Measurements from ENCODE around the gene FBXL20.
"Not testable (repeated sequence)": the region's sequence is repeated elsewhere in the genome, so short reads cannot be mapped to it uniquely, and the experiment has no call there.

The FBXL20 gene

GRCh38 chr17:39328815-39329214 is 72.6 kb downstream of the FBXL20 start:
- no peak for DNase-seq
- TF ChIP-seq POLR2A (IDR thresholded peaks at IDR 0.05; ENCODE audit: low read length), result no peak
- no peak for TF ChIP-seq GATA1 (IDR thresholded peaks at IDR 0.05; ENCODE audit: low read depth, low read length)

DNA sequence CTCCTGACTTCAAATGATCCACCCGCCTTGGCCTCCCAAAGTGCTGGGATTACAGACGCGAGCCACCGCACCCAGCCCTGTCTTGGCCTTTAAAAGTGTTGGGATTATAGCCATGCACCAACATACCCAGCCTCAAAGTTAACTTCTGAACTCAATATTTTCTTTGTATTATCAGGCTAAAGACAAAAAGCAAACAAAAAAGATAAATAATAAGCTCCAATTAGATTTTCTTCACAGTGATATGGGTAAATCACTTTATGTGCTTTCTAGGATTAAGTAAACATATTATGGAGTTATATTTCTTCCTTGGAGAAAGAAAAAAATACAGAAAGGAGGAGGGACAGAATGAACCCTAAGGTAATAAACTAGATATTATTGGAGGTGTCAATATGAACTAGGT is 74.3 kb downstream of the FBXL20 start:
- DNase-seq, result no peak
- TF ChIP-seq POLR2A (IDR thresholded peaks at IDR 0.05; ENCODE audit: low read length) (no peak), GATA1 (IDR thresholded peaks at IDR 0.05; ENCODE audit: low read depth, low read length) (no peak)

- DNase-seq, result no peak
- no peak for TF ChIP-seq GATA1 (IDR thresholded peaks at IDR 0.05; ENCODE audit: low read depth, low read length)
- no peak for TF ChIP-seq POLR2A (IDR thresholded peaks at IDR 0.05; ENCODE audit: low read length)
Measured at GRCh38 chr17:39325528-39326240, 75.7 kb downstream of the FBXL20 start.

DNA sequence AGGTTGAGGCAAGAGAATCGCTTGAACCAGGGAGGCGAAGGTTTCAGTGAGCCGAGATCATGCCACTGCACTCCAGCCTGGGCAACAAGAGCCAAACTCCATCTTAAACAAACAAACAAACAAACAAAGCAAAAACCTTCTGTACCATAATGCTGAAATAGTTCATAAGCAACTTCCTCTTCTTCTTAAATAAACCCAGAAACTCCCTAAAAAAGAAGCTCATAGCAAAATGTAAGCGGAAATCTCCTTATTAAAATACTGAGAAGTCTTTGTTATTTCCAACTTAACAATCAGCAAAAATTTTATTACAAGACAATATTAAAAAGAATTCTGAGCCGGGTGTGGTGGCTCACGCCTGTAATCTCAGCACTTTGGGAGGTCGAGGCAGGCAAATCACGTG is 82.8 kb downstream of the FBXL20 start:
- TF ChIP-seq POLR2A (IDR thresholded peaks at IDR 0.05; ENCODE audit: low read length) (no peak), GATA1 (IDR thresholded peaks at IDR 0.05; ENCODE audit: low read depth, low read length) (no peak)
- no peak for DNase-seq

GRCh38 chr17:39306509-39307212 is 94.8 kb downstream of the FBXL20 start:
- no peak for TF ChIP-seq POLR2A (IDR thresholded peaks at IDR 0.05; ENCODE audit: low read length)
- no peak for TF ChIP-seq GATA1 (IDR thresholded peaks at IDR 0.05; ENCODE audit: low read depth, low read length)
- DNase-seq, result no peak

GRCh38 chr17:39305978-39306377 is 95.4 kb downstream of the FBXL20 start:
- no peak for DNase-seq
- TF ChIP-seq GATA1 (IDR thresholded peaks at IDR 0.05; ENCODE audit: low read depth, low read length), result no peak
- TF ChIP-seq POLR2A (IDR thresholded peaks at IDR 0.05; ENCODE audit: low read length), result no peak

DNA sequence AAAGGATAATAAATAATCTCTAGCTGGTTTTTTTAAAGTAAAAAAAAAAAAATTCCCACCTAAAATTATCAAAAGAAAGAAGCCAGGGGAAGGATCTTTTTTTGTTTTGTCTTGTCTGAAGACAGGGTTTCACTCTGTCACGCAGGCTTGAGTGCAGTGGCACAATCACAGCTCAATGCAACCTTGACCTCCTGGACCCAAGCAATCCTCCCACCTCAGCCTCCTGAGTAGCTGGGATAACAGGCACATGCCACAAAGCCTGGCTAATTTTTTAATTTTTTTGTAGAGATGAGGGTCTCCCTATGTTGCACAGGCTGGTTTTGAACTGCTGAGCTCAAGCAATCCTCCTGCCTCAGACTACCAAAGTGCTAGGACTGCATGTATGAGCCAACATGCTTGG is 97.2 kb downstream of the FBXL20 start:
- TF ChIP-seq POLR2A (IDR thresholded peaks at IDR 0.05; ENCODE audit: low read length) (no peak), GATA1 (IDR thresholded peaks at IDR 0.05; ENCODE audit: low read depth, low read length) (no peak)
- no peak for DNase-seq

- DNase-seq, result no peak
- no peak for TF ChIP-seq POLR2A (IDR thresholded peaks at IDR 0.05; ENCODE audit: low read length)
- TF ChIP-seq GATA1 (IDR thresholded peaks at IDR 0.05; ENCODE audit: low read depth, low read length), result no peak
Measured at GRCh38 chr17:39294060-39294459, 107.4 kb downstream of the FBXL20 start.

GRCh38 chr17:39292546-39292945 is 108.9 kb downstream of the FBXL20 start:
- not testable (repeated sequence) for DNase-seq

- DNase-seq, result not testable (repeated sequence)
Measured at GRCh38 chr17:39286513-39286912, 114.9 kb downstream of the FBXL20 start.

- TF ChIP-seq GATA1 (IDR thresholded peaks at IDR 0.05; ENCODE audit: low read depth, low read length), result no peak
- TF ChIP-seq POLR2A (IDR thresholded peaks at IDR 0.05; ENCODE audit: low read length), result no peak
Measured at GRCh38 chr17:39284685-39285084, 116.7 kb downstream of the FBXL20 start.

DNA sequence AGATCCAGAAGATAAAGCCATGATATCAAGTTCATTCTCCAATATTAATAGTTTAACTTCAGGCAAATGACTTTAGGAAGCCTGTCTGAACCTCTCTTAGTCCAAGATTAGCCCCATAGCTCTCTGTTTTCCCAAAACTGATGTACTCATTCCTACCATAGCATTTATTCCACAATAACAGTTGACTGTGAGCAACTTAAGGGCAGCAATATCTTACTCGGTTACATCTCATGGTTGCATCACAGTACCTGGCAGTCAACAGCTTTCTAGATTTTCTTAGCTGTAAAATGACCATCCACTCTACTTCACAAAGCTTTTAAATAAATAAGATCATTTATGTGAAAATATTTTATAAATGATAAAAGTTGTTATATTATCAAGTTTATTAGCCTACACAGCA is 117.5 kb downstream of the FBXL20 start:
- TF ChIP-seq POLR2A (IDR thresholded peaks at IDR 0.05; ENCODE audit: low read length), result no peak
- no peak for TF ChIP-seq GATA1 (IDR thresholded peaks at IDR 0.05; ENCODE audit: low read depth, low read length)
- DNase-seq, result no peak

More at GRCh38 chr17:39284685-39285084, 116.7 kb downstream of the FBXL20 start:
- DNase-seq, result no peak

GRCh38 chr17:39283098-39283497 is 118.3 kb downstream of the FBXL20 start:
- no peak for DNase-seq
- TF ChIP-seq GATA1 (IDR thresholded peaks at IDR 0.05; ENCODE audit: low read depth, low read length), result no peak
- no peak for TF ChIP-seq POLR2A (IDR thresholded peaks at IDR 0.05; ENCODE audit: low read length)

DNA sequence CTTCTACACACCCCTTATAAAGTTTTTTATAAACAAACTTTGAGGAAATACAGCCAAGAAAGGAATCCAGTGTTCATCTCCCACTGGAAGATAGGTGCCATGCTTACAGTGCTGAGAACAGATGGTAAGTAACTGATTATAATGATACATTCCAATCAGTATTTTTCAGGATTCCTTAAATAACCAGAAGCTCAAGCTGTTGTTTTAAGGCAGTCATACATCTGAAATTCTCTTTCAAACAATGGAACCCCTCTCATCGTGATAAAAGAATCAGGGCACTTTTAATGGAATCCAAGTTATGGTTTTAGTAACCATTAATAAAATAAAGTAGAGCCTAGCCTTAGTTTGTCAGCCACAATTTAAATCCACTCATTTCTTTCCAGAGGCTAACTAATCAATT is 119.6 kb downstream of the FBXL20 start:
- DNase-seq, result peak in 1 of 2 experiments; percentile 21
- TF ChIP-seq GATA1 (IDR thresholded peaks at IDR 0.05; ENCODE audit: low read depth, low read length) (no peak), POLR2A (IDR thresholded peaks at IDR 0.05; ENCODE audit: low read length) (no peak)

DNA sequence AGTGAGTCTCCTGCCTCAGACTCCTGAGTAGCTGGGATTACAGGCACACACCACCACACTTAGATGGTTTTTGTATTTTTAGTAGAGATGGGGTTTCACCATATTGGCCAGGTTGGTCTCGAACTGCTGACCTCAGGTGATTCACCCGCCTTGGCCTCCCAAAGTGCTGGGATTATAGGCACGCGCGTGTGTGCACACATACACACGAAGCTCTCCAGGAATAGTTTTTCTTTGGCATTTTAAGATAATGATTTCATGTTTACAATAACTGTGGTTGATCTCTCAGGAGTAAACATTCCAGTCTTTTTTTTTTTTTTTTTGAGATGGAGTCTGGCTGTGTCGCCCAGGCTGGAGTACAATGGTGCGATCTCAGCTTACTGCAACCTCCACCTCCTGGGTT is 123.2 kb downstream of the FBXL20 start:
- not testable (repeated sequence) for DNase-seq
